Sigmoid colon (tissue), 4 donors: ENCODE data around the gene HES3.

Experiments used
- CTCF ChIP-seq, 4 experiments: fragments of 450-650 bp in 3 of 4; fragments of 200-600 bp in 1 of 4; IDR thresholded peaks; one replicate each; pipeline ENCODE4 v1.5.1; 2016 to 2019; ENCODE audit warnings: antibody characterized with exemption in 4 of 4, mild to moderate bottlenecking in 3 of 4, moderate library complexity in 2 of 4
- EP300 ChIP-seq, 4 donors: sonication (generic); formaldehyde crosslinking; IDR thresholded peaks; one replicate each; pipeline ENCODE4 v1.6.1; 2017; ENCODE audit warnings: antibody characterized with exemption in 4 of 4
- POLR2A ChIP-seq, 2 donors: fragments of 450-650 bp; IDR thresholded peaks; one replicate each; pipeline ENCODE4 v1.6.1; 2016; ENCODE audit warnings: antibody characterized with exemption in 2 of 2, mild to moderate bottlenecking in 2 of 2, moderate library complexity in 2 of 2
- POLR2AphosphoS5 ChIP-seq, 4 donors: sonication (generic); formaldehyde crosslinking; IDR thresholded peaks; one replicate each; pipeline ENCODE4 v1.6.1; 2017; ENCODE audit warnings: antibody characterized with exemption in 4 of 4

GRCh38 chr1:6205849-6206519, 38.0 kb upstream of the HES3 start, which contains the start of gene RNF207:
- TF ChIP-seq POLR2A (IDR thresholded peaks at IDR 0.05) (peak in 1 of 2 donors; percentile 11), CTCF (IDR thresholded peaks at IDR 0.05) (no peak), POLR2AphosphoS5 (IDR thresholded peaks at IDR 0.05) (peak in 2 of 4 donors; percentile 24 to 38), EP300 (IDR thresholded peaks at IDR 0.05) (no peak)
